GM21576 (cell line): ENCODE results near the gene CREB5.
"Not testable (repeated sequence)": the region's sequence is repeated elsewhere in the genome, so short reads cannot be mapped to it uniquely, and the experiment has no call there.

ENCODE experiments used
- ATAC-seq: cut with Tn5 transposase; IDR thresholded peaks from one replicate; pipeline ENCODE4 v1.9.1; 2021; ENCODE audit warnings: mild to moderate bottlenecking, moderate library complexity; ENCODE audit not compliant: unreplicated experiment

Gene CREB5

GRCh38 chr7:28793381-28794085, 381.2 kb downstream of the CREB5 start:
- no peak for ATAC-seq

DNA sequence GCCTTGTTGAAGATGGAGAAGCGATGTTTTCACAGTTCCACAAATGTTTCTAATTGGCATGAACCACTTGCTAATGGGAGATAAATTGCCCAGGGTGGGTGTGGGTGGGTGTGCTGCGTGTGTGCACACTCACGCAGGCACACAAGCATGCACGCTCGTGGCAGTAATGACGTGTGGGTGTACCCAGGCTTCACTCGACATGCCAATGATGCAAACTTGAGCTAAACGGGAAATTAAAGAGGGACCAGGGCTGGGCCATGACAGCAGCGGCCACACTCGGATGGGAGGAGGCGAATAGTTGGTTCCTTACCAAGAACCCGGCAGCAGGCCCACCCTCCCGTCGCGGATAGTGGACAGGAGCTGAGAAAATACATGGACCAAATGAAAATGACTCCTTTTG, 386.0 kb downstream of the CREB5 start:
- no peak for ATAC-seq

- ATAC-seq: no peak
Observed at GRCh38 chr7:28799619-28800018, 387.3 kb downstream of the CREB5 start.

GRCh38 chr7:28800150-28800549, 387.8 kb downstream of the CREB5 start:
- ATAC-seq: no peak

DNA sequence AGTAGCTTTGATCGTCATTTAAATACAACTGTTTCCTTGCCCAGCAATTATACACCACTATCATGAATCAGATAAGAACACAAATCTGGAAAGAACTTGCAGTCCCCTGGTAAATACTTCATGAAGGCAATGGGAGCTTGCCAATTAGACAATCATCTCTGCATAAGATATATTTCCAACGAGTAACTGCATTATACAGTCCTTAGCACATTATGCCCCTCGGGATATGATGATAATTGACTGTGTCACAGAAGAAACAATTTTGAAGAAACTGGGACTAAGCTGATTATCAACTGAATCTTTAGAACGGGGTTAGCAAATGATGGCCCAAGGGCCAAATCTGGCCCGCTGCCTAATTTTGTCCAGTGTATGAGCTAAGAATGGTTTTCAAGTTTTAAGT, 390.1 kb downstream of the CREB5 start:
- ATAC-seq: no peak

- ATAC-seq: no peak
Observed at GRCh38 chr7:28804157-28804556, 391.8 kb downstream of the CREB5 start.

GRCh38 chr7:28804990-28805389, 392.7 kb downstream of the CREB5 start:
- no peak for ATAC-seq

GRCh38 chr7:28806841-28807240, 394.5 kb downstream of the CREB5 start:
- ATAC-seq: no peak

- no peak for ATAC-seq
Observed at GRCh38 chr7:28807396-28807994, 395.2 kb downstream of the CREB5 start.

DNA sequence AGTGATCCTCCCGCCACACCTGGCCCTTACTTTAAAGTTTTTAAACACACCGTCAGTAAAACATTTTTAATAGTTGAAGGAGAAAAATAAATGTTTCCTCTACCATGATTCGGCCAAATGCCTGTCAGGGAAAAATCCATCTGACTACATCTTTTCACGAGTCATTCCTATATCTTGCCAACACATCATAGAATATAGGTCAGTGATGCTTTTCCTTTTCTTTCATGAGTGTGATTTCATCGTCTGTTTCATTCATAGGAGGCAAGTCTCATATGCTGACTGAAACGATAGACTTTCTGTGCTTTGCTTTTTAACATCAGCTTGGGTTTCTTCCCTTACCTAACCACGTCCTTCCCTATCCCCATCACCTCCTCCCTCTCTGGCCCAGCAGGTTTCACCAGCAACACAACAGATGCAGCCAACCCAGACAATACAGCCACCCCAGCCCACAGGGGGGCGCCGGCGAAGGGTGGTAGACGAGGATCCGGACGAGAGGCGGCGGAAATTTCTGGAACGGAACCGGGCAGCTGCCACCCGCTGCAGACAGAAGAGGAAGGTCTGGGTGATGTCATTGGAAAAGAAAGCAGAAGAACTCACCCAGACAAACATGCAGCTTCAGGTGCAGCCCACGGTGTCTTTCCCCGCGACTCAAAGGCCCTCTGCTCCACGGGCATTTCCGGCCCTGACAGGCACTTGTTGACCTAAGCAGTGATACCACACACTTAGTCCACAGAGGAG, 396.6 kb downstream of the CREB5 start:
- no peak for ATAC-seq

- ATAC-seq: no peak
Observed at GRCh38 chr7:28811008-28811407, 398.7 kb downstream of the CREB5 start.

GRCh38 chr7:28811701-28812430, 399.5 kb downstream of the CREB5 start:
- no peak for ATAC-seq

DNA sequence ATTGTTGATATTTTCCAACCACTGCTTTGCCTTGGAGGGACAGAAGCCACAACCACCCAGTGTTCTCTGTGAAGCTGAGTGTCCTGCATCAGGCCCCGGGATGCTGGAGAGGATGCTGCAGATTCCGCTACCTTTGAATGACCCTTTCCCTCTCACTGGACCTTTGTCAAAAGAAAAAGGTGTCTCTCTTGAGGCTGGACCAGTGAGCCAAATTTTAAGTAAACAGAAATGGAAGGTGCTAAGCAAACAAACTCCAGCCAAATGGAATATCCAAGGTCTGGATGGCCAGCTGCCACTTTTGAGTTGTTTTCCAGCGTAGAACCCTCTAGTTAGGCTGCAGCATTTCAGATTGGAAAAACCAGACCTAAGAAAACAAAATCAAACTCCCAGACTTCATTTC, 400.3 kb downstream of the CREB5 start:
- ATAC-seq: no peak

GRCh38 chr7:28813243-28813962, 401.1 kb downstream of the CREB5 start:
- no peak for ATAC-seq

DNA sequence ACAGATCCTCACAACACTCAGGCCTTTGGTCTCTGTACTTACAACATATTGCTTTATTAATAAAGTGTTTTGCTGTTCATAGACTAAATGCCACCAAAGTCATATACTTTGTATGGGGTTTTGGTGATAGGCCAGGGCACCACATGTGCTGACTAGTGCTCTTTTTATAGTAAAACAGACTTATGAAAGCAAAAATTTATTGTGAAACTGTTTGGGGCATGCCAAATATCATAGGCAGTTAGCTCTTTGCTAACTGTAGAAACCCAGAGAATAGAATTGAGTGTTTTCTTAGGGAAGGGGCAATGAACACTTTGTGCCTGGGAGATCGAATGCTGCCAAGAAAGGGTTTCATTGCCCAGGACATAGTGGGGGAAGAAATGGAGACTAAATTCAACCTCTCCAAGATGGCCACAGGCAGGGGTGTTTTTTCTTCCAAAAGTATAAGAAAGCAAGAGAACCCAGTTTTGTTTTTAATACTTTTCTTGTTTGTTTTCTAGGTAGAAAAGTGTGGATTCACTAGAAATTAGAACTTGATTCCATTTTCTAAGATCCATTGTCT, 403.1 kb downstream of the CREB5 start:
- peak; percentile 32 for ATAC-seq

DNA sequence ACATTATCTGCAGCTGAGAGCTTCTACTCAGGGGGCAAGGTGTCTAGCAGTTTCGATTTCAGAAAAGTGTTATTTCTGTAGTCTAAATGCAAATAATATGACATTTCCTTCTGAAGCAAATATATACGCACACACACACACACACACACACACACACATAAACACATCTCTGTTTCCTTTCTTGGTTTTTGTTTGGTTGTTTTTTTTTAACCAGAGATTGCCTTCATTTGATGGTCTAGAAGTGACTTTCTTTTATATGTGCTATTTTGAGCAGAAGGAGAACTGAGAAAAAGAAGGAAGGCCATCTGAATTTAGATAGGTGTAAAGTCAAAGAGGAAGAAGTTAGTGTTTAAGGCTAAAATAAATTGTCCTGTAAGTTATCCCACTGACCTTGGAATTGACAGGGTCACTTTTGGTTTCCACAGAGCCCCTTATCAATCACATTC, 403.6 kb downstream of the CREB5 start:
- peak; percentile 73 for ATAC-seq

GRCh38 chr7:28818996-28819395, 406.7 kb downstream of the CREB5 start:
- ATAC-seq: no peak

- no peak for ATAC-seq
Observed at GRCh38 chr7:28823582-28823981, 411.3 kb downstream of the CREB5 start.

DNA sequence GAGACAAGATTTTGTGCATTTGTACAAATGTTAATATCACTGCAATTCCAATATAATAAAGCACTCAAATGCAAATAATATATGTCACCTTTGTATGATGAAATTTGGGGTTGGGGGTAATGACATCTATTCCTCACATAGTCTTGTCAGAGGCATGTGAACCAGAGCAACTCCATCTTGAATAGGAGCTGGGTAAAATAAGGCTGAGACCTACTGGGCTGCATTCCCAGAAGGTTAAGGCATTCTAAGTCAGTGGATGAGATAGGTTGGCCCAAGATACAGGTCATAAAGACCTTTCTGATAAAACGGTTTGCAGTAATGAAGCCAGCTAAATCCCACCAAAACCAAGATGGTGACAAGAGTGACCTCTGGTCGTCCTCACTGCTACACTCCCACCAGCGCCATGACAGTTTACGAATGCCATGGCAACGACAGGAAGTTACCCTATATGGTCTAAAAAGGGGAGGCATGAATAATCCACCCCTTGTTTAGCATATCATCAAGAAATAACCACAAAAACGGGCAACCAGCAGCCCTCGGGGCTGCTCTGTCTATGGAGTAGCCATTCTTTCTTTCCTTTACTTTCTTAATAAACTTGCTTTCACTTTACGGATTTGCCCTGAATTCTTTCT, 413.6 kb downstream of the CREB5 start:
- not testable (repeated sequence) for ATAC-seq

DNA sequence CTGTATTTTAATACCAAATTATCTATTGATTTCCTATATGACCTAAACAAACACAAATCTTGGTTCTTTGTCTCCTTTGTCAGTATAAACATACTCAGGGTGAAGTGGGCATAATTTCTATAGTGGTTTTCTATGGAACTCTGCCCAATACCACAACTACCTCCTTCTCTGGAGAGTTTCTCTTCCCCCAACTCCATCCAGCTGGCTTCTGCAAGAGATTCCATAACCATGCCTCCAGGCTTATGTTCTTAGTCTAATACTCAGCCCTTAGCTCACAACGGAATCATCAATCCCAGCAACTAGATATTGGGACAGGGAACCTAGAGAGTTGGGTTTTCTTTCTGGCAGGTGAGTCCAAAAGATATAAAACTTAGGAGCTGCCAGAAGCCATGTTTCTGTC, 418.5 kb downstream of the CREB5 start:
- ATAC-seq: no peak
